Loucy (cell line): Measurements from ENCODE around the gene ZMYM3.

ENCODE experiments used
- EZH2phosphoT487 ChIP-seq: fragments of 200-600 bp; IDR thresholded peaks from 2 replicates; pipeline ENCODE4 v1.6.1; 2018; ENCODE audit warnings: antibody characterized with exemption, mild to moderate bottlenecking, moderate library complexity, borderline replicate concordance
- TF ChIP-seq, protein P1 (sequence below): fragments of 200-600 bp; sonication (generic); conservative IDR thresholded peaks from 2 replicates; pipeline ENCODE4 v1.5.1; 2014; ENCODE audit warnings: mild to moderate bottlenecking, antibody characterized with exemption, low read length

DNA sequence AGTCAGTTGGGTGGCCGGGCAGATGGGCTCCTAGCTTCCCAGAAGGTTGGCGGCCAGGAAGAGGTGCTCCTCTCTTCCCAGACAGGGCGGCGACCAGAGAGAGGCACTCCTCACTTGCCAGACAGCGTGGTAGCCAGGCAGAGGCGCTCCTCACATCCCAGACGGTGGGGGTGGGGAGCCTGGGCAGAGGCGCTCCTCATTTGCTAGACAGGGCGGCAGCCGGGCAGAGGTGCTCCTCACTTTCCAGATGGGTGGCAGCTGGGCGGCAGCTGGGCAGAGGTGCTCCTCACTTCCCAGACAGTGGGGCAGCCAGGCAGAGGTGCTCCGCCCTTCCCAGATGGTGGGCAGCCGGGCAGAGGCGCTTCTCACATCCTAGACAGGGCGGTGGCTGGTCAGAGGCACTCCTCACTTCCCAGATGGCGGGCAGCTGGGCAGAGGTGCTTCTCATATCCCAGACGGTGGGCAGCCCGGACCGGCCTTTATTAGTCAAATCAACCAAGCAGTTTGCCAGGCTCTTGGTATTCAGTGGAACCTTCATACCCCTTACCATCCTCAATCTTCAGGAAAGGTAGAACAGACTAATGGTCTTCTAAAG is 16.0 kb upstream of the ZMYM3 start:
- TF ChIP-seq, protein P1, sequence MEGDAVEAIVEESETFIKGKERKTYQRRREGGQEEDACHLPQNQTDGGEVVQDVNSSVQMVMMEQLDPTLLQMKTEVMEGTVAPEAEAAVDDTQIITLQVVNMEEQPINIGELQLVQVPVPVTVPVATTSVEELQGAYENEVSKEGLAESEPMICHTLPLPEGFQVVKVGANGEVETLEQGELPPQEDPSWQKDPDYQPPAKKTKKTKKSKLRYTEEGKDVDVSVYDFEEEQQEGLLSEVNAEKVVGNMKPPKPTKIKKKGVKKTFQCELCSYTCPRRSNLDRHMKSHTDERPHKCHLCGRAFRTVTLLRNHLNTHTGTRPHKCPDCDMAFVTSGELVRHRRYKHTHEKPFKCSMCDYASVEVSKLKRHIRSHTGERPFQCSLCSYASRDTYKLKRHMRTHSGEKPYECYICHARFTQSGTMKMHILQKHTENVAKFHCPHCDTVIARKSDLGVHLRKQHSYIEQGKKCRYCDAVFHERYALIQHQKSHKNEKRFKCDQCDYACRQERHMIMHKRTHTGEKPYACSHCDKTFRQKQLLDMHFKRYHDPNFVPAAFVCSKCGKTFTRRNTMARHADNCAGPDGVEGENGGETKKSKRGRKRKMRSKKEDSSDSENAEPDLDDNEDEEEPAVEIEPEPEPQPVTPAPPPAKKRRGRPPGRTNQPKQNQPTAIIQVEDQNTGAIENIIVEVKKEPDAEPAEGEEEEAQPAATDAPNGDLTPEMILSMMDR = no peak
- TF ChIP-seq EZH2phosphoT487 = no peak
